Measurements from ENCODE around the gene TALDO1. TPM values are rescaled to one million over a fixed set of nuclear protein-coding genes. Genes with fewer than 3 reads are reported as not detected.

The TALDO1 gene
- total and polyA plus RNA-seq, 2 donors (not counting 1 experiment from before 2014, with no cell fraction given) = 136 to 150 TPM

- H3K27ac ChIP-seq (ENCODE audit: insufficient read depth, low read length) = peak overlapping the region; percentile 65
- peak overlapping the region; percentile 83 for H3K9ac ChIP-seq (ENCODE audit: insufficient read depth, low read length)
- peak overlapping the region; percentile 71 for H3K4me2 ChIP-seq (ENCODE audit: extremely low read depth, insufficient read depth, low read length)
- H4K20me1 ChIP-seq (ENCODE audit: control insufficient read depth, extremely low read depth, insufficient read depth, low read length) = no peaks in the 10 kb centered on the region
- H3K4me3 ChIP-seq (replicated peaks in 1 of 4; ENCODE audit: control extremely low read depth in 1 of 4, insufficient read depth in 1 of 4, low read depth in 3 of 4, low read length in 4 of 4) = peak overlapping the region; percentile 58 to 86 (median 63)
- no peaks in the 10 kb centered on the region for H3K4me1 ChIP-seq (ENCODE audit: control insufficient read depth, extremely low read depth, insufficient read depth, low read length)
- H2AFZ ChIP-seq (ENCODE audit: low read length) = no peak overlapping the region
- no peaks in the 10 kb centered on the region for H3K27me3 ChIP-seq (ENCODE audit: control insufficient read depth, insufficient read depth, low read length)
- H3K79me2 ChIP-seq (ENCODE audit: control insufficient read depth, insufficient read depth, low read length) = peaks cover 46% of the 10 kb centered on the region
- no peaks in the 10 kb centered on the region for H3K9me3 ChIP-seq (ENCODE audit: control insufficient read depth, insufficient read depth, low read depth, low read length)
- DNase-seq (ENCODE audit: low read depth in 2 of 2) = peak in 1 of 2 donors; percentile 34
- H3K36me3 ChIP-seq (ENCODE audit: control insufficient read depth, insufficient read depth, low read length) = peaks cover 4% of the 10 kb centered on the region
- TF ChIP-seq EZH2 (IDR thresholded peaks at IDR 0.05; ENCODE audit: low read length, missing control alignments) = no peak
- TF ChIP-seq CTCF (conservative IDR thresholded peaks at IDR 0.05 in 1 of 2, IDR thresholded peaks at IDR 0.05 in 1 of 2; ENCODE audit: low read depth in 1 of 2, low read length in 2 of 2) = no peak
These were observed 719 bp downstream of the TALDO1 start for GRCh38 chr11:748007-748359.

- Histone ChIP-seq H3K9ac (ENCODE audit: insufficient read depth, low read length) (no peak overlapping the region), H3K27me3 (ENCODE audit: control insufficient read depth, insufficient read depth, low read length) (no peaks in the 10 kb centered on the region), H3K27ac (ENCODE audit: insufficient read depth, low read length) (no peak overlapping the region), H3K4me1 (ENCODE audit: control insufficient read depth, extremely low read depth, insufficient read depth, low read length) (no peaks in the 10 kb centered on the region), H3K4me2 (ENCODE audit: extremely low read depth, insufficient read depth, low read length) (no peak overlapping the region), H2AFZ (ENCODE audit: low read length) (no peak overlapping the region), H3K4me3 (replicated peaks in 1 of 4; ENCODE audit: control extremely low read depth in 1 of 4, insufficient read depth in 1 of 4, low read depth in 3 of 4, low read length in 4 of 4) (peak overlapping the region in 1 of 4 experiments; percentile 11), H3K9me3 (ENCODE audit: control insufficient read depth, insufficient read depth, low read depth, low read length) (no peaks in the 10 kb centered on the region), H3K36me3 (ENCODE audit: control insufficient read depth, insufficient read depth, low read length) (peaks cover 4% of the 10 kb centered on the region), H3K79me2 (ENCODE audit: control insufficient read depth, insufficient read depth, low read length) (peaks cover 48% of the 10 kb centered on the region), H4K20me1 (ENCODE audit: control insufficient read depth, extremely low read depth, insufficient read depth, low read length) (no peaks in the 10 kb centered on the region)
- no peak for TF ChIP-seq CTCF (conservative IDR thresholded peaks at IDR 0.05 in 1 of 2, IDR thresholded peaks at IDR 0.05 in 1 of 2; ENCODE audit: low read depth in 1 of 2, low read length in 2 of 2)
- no peak for TF ChIP-seq EZH2 (IDR thresholded peaks at IDR 0.05; ENCODE audit: low read length, missing control alignments)
- DNase-seq (ENCODE audit: low read depth in 2 of 2) = no peak
These were observed 2.5 kb downstream of the TALDO1 start for GRCh38 chr11:749731-750130.

- peaks cover 7% of the 10 kb centered on the region for H3K79me2 ChIP-seq (ENCODE audit: control insufficient read depth, insufficient read depth, low read length)
- no peak overlapping the region for H3K4me2 ChIP-seq (ENCODE audit: extremely low read depth, insufficient read depth, low read length)
- peaks cover 6% of the 10 kb centered on the region for H3K4me1 ChIP-seq (ENCODE audit: control insufficient read depth, extremely low read depth, insufficient read depth, low read length)
- no peak overlapping the region for H3K27ac ChIP-seq (ENCODE audit: insufficient read depth, low read length)
- no peaks in the 10 kb centered on the region for H3K9me3 ChIP-seq (ENCODE audit: control insufficient read depth, insufficient read depth, low read depth, low read length)
- H3K27me3 ChIP-seq (ENCODE audit: control insufficient read depth, insufficient read depth, low read length) = no peaks in the 10 kb centered on the region
- H3K4me3 ChIP-seq (replicated peaks in 1 of 4; ENCODE audit: control extremely low read depth in 1 of 4, insufficient read depth in 1 of 4, low read depth in 3 of 4, low read length in 4 of 4) = no peak overlapping the region
- TF ChIP-seq EZH2 (IDR thresholded peaks at IDR 0.05; ENCODE audit: low read length, missing control alignments) (no peak), CTCF (conservative IDR thresholded peaks at IDR 0.05 in 1 of 2, IDR thresholded peaks at IDR 0.05 in 1 of 2; ENCODE audit: low read depth in 1 of 2, low read length in 2 of 2) (no peak)
- H2AFZ ChIP-seq (ENCODE audit: low read length) = no peak overlapping the region
- no peak for DNase-seq (ENCODE audit: low read depth in 2 of 2)
- no peak overlapping the region for H3K9ac ChIP-seq (ENCODE audit: insufficient read depth, low read length)
- H4K20me1 ChIP-seq (ENCODE audit: control insufficient read depth, extremely low read depth, insufficient read depth, low read length) = peaks cover 2% of the 10 kb centered on the region
- H3K36me3 ChIP-seq (ENCODE audit: control insufficient read depth, insufficient read depth, low read length) = peaks cover 28% of the 10 kb centered on the region
These were observed 13.0 kb downstream of the TALDO1 start for GRCh38 chr11:760236-760635.
